Pancreas (tissue), 10 donors: ENCODE results near the gene FEZF1. TPM values are rescaled to one million over a fixed set of nuclear protein-coding genes. Genes with fewer than 3 reads are reported as not detected.
A peak's percentile ranks its signal among the peaks of the same experiment; 100 is the strongest.

Experiments used
- ATAC-seq, 4 donors: fragments of 200-7000 bp; cut with Tn5 transposase; one replicate each; pipeline versions ENCODE4 v1.8.0 to v1.9.1; 2020; ENCODE audit warnings: mild to moderate bottlenecking in 4 of 4, moderate library complexity in 4 of 4
- DNase-seq, 6 donors: peaks; one replicate each; pipeline ENCODE4 v3.0.0-alpha.2; 2020
- FAIRE-seq: peaks from 2 replicates; lab custom pipeline; 2012; peaks lifted over from hg19 to GRCh38; lab: Jason Lieb, UNC
- H3K27ac ChIP-seq, 4 donors: fragments of 200-600 bp; sonication (generic); 1 replicate in 3 of 4; 2 replicates in 1 of 4; pipeline versions ENCODE4 v1.5.0 to v1.8.0; 2020
- H3K27me3 ChIP-seq, 4 donors: fragments of 200-600 bp; one replicate each; pipeline ENCODE4 v1.8.0; 2021
- H3K36me3 ChIP-seq, 3 donors: fragments of 200-600 bp; sonication (generic) in 1 of 3; one replicate each; pipeline versions ENCODE4 v1.5.0 to v1.8.0; 2020 to 2021
- H3K4me1 ChIP-seq, 3 donors: fragments of 200-600 bp; one replicate each; pipeline ENCODE4 v1.8.0; 2021
- H3K4me3 ChIP-seq, 4 donors: fragments of 200-600 bp; sonication (generic) in 2 of 4; one replicate each; pipeline versions ENCODE4 v1.5.0 to v1.8.0; 2020 to 2021
- H3K9me3 ChIP-seq, 4 donors: fragments of 200-600 bp; one replicate each; pipeline ENCODE4 v1.8.0; 2021
- WGBS, 2 donors: extraction: QIAGEN DNeasy Blood & Tissue Kit; methylation state at CpG; one replicate each; pipeline ENCODE4 v1.1.7; 2013; 5-methylcytosine and 5-hydroxymethylcytosine counted together
- intact Hi-C, 3 donors: fragments of 100-400 bp; cut with DNase I; formaldehyde crosslinking; loops; one replicate each; pipeline versions ENCODE4 v1.11.1 to v1.14.2; 2022
- polyA plus RNA-seq, 2 donors: library from polyadenylated mRNA; stranded (reverse); fragments of 200-250 nt; gene quantifications; one replicate each; pipeline ENCODE4 v1.2.3, GENCODE V29; 2013
- total RNA-seq, 6 donors: library from RNA; stranded (reverse); fragmentation: NEBNext Ultra II Directional in 4 of 6; extraction: Animal tissue kit (Norgen Biotek cat#: 25700) in 4 of 6; gene quantifications; one replicate each; pipeline versions ENCODE4 v1.2.1 to v1.2.4, GENCODE V29; 2021 to 2023
- TF ChIP-seq, protein P1 (sequence below), 4 donors: fragments of 200-600 bp; sonication (generic) in 3 of 4; IDR thresholded peaks; one replicate each; pipeline versions ENCODE4 v1.5.0 to v1.8.0; 2021; ENCODE audit warnings: antibody characterized with exemption in 4 of 4
- donor health status: healthy with polysubstance abuse.
- donor health status: DM: no; HTN: no; CAD: no; lungs with moderate emphysema.
- donor health status: DM: no; HTN: no; CAD: no.
- donor health status: control.
- donor health status: control.
- donor health status: Bipolar disorder and iron deficiency.
- donor health status: DM: yes; HTN: yes; CAD: no.
- donor health status: DM: no; HTN: no; CAD: no.
- donor health status: DM: no; HTN: no; CAD: no.
- donor health status: DM: yes; HTN: yes; CAD: no.

FEZF1 gene
- total and polyA plus RNA-seq, 8 donors = not detected

GRCh38 chr7:122305475-122306319 is 1.1 kb upstream of the FEZF1 start:
- H3K27ac ChIP-seq = no peak overlapping the region
- ATAC-seq (peak in 3 of 4 donors; percentile 43 to 54 (median 46)), FAIRE-seq (no peak), DNase-seq (peak in 2 of 6 donors; percentile 69 to 72)
- no peaks in the 10 kb centered on the region for H3K9me3 ChIP-seq
- intact Hi-C loops = no loop called here
- peaks cover 0 to 19% (median 4%) of the 10 kb centered on the region in 3 donors for H3K4me1 ChIP-seq
- TF ChIP-seq, protein P1, sequence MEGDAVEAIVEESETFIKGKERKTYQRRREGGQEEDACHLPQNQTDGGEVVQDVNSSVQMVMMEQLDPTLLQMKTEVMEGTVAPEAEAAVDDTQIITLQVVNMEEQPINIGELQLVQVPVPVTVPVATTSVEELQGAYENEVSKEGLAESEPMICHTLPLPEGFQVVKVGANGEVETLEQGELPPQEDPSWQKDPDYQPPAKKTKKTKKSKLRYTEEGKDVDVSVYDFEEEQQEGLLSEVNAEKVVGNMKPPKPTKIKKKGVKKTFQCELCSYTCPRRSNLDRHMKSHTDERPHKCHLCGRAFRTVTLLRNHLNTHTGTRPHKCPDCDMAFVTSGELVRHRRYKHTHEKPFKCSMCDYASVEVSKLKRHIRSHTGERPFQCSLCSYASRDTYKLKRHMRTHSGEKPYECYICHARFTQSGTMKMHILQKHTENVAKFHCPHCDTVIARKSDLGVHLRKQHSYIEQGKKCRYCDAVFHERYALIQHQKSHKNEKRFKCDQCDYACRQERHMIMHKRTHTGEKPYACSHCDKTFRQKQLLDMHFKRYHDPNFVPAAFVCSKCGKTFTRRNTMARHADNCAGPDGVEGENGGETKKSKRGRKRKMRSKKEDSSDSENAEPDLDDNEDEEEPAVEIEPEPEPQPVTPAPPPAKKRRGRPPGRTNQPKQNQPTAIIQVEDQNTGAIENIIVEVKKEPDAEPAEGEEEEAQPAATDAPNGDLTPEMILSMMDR (IDR thresholded peaks at IDR 0.05) = no peak
- peaks cover 7 to 85% (median 18%) of the 10 kb centered on the region in 4 donors for H3K27me3 ChIP-seq
- peak overlapping the region in 2 of 4 donors; percentile 0 to 41 for H3K4me3 ChIP-seq
- 3 to 5% methylated on average over 60 to 65 of the region's 65 CpGs for WGBS, 2 donors
- no peaks in the 10 kb centered on the region for H3K36me3 ChIP-seq

GRCh38 chr7:122304996-122305421 is 459 bp upstream of the FEZF1 start:
- H3K4me1 ChIP-seq = peaks cover 0 to 18% (median 8%) of the 10 kb centered on the region in 3 donors
- H3K9me3 ChIP-seq = no peaks in the 10 kb centered on the region
- TF ChIP-seq, protein P1 (IDR thresholded peaks at IDR 0.05) = no peak
- ATAC-seq = peak; percentile 27 to 57 (median 52)
- H3K27me3 ChIP-seq = peaks cover 5 to 86% (median 19%) of the 10 kb centered on the region in 4 donors
- peak overlapping the region in 1 of 4 donors; percentile 41 for H3K4me3 ChIP-seq
- FAIRE-seq = no peak
- intact Hi-C loops = no loop called here
- H3K36me3 ChIP-seq = no peaks in the 10 kb centered on the region
- WGBS, 2 donors = 1 to 4% methylated on average over 24 of the region's 24 CpGs
- no peak overlapping the region for H3K27ac ChIP-seq
- peak in 2 of 6 donors; percentile 52 for DNase-seq

- H3K4me3 ChIP-seq = no peak overlapping the region
- no peak overlapping the region for H3K27ac ChIP-seq
- H3K9me3 ChIP-seq = no peaks in the 10 kb centered on the region
- peaks cover 0 to 14% (median 8%) of the 10 kb centered on the region in 3 donors for H3K4me1 ChIP-seq
- FAIRE-seq (no peak), ATAC-seq (peak; percentile 9 to 38 (median 19)), DNase-seq (peak in 2 of 6 donors; percentile 56 to 73)
- H3K36me3 ChIP-seq = no peaks in the 10 kb centered on the region
- TF ChIP-seq, protein P1 (IDR thresholded peaks at IDR 0.05) = no peak
- H3K27me3 ChIP-seq = peaks cover 8 to 85% (median 21%) of the 10 kb centered on the region in 4 donors
- WGBS, 2 donors = 8 to 10% methylated on average over 48 of the region's 48 CpGs
- intact Hi-C loops = no loop called here
Observed at GRCh38 chr7:122303531-122304318, 825 bp downstream of the FEZF1 start.

GRCh38 chr7:122302761-122303530 is 1.6 kb downstream of the FEZF1 start:
- FAIRE-seq (no peak), DNase-seq (no peak), ATAC-seq (no peak)
- Histone ChIP-seq H3K9me3 (no peaks in the 10 kb centered on the region), H3K27me3 (peaks cover 4 to 81% (median 23%) of the 10 kb centered on the region in 4 donors), H3K27ac (no peak overlapping the region), H3K4me1 (peaks cover 0 to 14% (median 8%) of the 10 kb centered on the region in 3 donors), H3K4me3 (no peak overlapping the region), H3K36me3 (no peaks in the 10 kb centered on the region)
- intact Hi-C loops = no loop called here
- TF ChIP-seq, protein P1 (IDR thresholded peaks at IDR 0.05) = no peak
- WGBS, 2 donors = 14 to 15% methylated on average over 16 of the region's 16 CpGs
